ENCODE measurements around the gene HACD2. TPM values are rescaled to one million over a fixed set of nuclear protein-coding genes. Genes with fewer than 3 reads are reported as not detected.

Gene HACD2
- total RNA-seq, 1 experiment from 2014 or later, result 43.0 TPM

DNA sequence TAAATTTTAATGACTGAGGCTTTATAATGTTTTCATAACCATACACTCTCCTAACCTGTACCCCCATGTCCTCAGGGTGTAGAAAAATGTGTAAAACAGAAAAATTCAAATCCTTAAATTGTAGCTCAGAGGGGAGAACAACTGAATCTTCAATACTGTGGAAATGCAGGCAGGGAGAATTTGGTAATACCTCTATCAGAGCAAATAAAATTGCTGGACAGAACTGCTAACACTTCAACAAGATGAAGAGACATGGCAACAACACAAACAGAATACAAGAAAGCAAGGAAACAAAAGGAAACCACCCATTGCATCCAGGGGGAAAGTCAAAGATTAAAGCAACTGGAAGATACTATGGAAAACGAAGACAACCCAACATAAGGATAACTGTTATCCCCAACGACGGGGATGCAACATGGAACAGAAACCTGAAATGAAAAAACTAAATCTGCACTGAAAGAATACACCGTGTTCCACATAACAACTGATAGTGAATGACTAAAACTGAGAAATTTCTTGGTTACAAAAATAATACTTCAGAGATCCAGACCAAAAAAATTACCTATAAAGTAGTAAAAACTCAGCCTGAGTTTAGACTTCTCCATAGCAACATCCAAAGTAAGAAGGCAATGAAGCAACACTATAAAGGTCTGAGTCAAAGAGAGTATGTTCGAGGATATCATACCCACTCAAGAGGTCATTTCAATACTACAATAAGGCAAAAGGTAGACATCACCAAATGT is 48.5 kb downstream of the HACD2 start:
- Histone ChIP-seq H3K27me3 (ENCODE audit: insufficient read depth, low read length) (no peaks in the 10 kb centered on the region), H3K9me3 (ENCODE audit: control insufficient read depth in 1 of 2, insufficient read depth in 1 of 2, low read depth in 1 of 2, low read length in 2 of 2) (no peaks in the 10 kb centered on the region), H3K27ac (ENCODE audit: low read depth, low read length) (no peak overlapping the region), H4K20me1 (ENCODE audit: insufficient read depth) (no peaks in the 10 kb centered on the region; the same call in 1 of the 2 replicates), H2AFZ (ENCODE audit: low read depth, low read length, poor library complexity, severe bottlenecking) (no peak overlapping the region), H3K79me2 (ENCODE audit: insufficient read depth, low read length) (peaks cover 31% of the 10 kb centered on the region), H3K4me2 (ENCODE audit: low read length) (no peak overlapping the region), H3K9ac (ENCODE audit: low read length) (no peak overlapping the region), H3K4me3 (replicated peaks in 1 of 2; ENCODE audit: low read depth in 1 of 2, low read length in 2 of 2) (no peak overlapping the region), H3K36me3 (ENCODE audit: control insufficient read depth in 1 of 2, insufficient read depth in 2 of 2, low read length in 2 of 2) (no peaks in the 10 kb centered on the region), H3K4me1 (ENCODE audit: control insufficient read depth in 1 of 2, insufficient read depth in 2 of 2, low read length in 2 of 2) (no peaks in the 10 kb centered on the region), H3K9me2 (ENCODE audit: insufficient read depth) (no peaks in the 10 kb centered on the region)
- ChIA-PET CTCF (no interaction called here), POLR2A (interaction anchor here (0.6 kb wide), 1 partner anchor 25 kb away, joined by 4 read pairs; no protein-coding TSS in a partner anchor), RAD21 (ENCODE audit: low non-redundant PET in 1 of 2, low total read pairs in 2 of 2, uncharacterized antibody in 2 of 2, unreplicated experiment in 2 of 2) (interaction anchor here in 1 of 2 experiments (0.6 kb wide), 1 partner anchor 8 kb away, joined by 3 read pairs; no protein-coding TSS in a partner anchor)
- TF ChIP-seq RAD21 (IDR thresholded peaks at IDR 0.05; ENCODE audit: low read depth) (no peak), SRF (IDR thresholded peaks at IDR 0.05; ENCODE audit: low read depth) (no peak), ELF1 (IDR thresholded peaks at IDR 0.05; ENCODE audit: borderline replicate concordance, low read depth) (no peak), YY1 (IDR thresholded peaks at IDR 0.05; ENCODE audit: extremely low read depth, insufficient replicate concordance, low read depth, low read length) (no peak), CBX3 (IDR thresholded peaks at IDR 0.05; ENCODE audit: low read depth) (no peak), CEBPB (IDR thresholded peaks at IDR 0.05; ENCODE audit: low read depth) (no peak), POLR2A (IDR thresholded peaks at IDR 0.05; ENCODE audit: borderline replicate concordance, extremely low read depth, insufficient read depth, insufficient read length) (no peak), EZH2 (IDR thresholded peaks at IDR 0.05) (no peak), EGR1 (IDR thresholded peaks at IDR 0.05; ENCODE audit: low read depth) (no peak), JUND (IDR thresholded peaks at IDR 0.05) (no peak), SP1 (IDR thresholded peaks at IDR 0.05; ENCODE audit: low read depth) (no peak), TCF7L2 (IDR thresholded peaks at IDR 0.05; ENCODE audit: borderline replicate concordance, extremely low read depth, insufficient read depth, insufficient read length) (no peak)
- TF ChIP-seq, protein P1, sequence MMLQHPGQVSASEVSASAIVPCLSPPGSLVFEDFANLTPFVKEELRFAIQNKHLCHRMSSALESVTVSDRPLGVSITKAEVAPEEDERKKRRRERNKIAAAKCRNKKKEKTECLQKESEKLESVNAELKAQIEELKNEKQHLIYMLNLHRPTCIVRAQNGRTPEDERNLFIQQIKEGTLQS (IDR thresholded peaks at IDR 0.05), result no peak
- BruUV-seq (replicated peaks), result no TSS peak
- ATAC-seq (no peak), DNase-seq (ENCODE audit: low read depth, low spot score) (no peak)
- intact Hi-C loops (cut with micrococcal nuclease), result no loop called here

All from HCT116 (cell line).